ENCODE measurements around the gene ARHGAP15. TPM values are rescaled to one million over a fixed set of nuclear protein-coding genes. Genes with fewer than 3 reads are reported as not detected.

The ARHGAP15 gene
- polyA plus RNA-seq, 2 donors = 0.69 to 1.1 TPM

DNA sequence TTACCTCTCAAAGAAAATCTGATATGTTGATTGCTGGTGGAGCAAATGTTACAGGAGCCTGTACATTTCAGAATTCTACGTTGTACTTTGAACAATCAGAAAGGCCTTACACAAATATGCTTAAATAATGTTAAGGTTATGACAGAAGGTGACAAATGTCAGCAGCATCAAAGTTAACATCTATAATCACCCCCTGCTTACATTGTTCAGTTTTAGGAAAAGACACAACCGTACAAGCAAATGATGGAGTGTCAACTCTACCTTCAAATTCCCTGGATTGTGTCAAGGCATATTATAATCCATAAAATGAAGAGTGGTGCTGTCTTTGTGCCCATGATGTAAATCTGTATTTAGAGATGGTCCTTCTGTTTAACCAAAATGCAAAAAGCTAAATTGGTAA, 465.5 kb downstream of the ARHGAP15 start:
- Histone ChIP-seq H3K4me1 (ENCODE audit: control insufficient read depth in 2 of 2, insufficient read depth in 2 of 2, low read length in 1 of 2) (no peaks in the 10 kb centered on the region), H3K27me3 (ENCODE audit: control insufficient read depth in 1 of 2, insufficient read depth in 2 of 2, low read length in 2 of 2) (no peaks in the 10 kb centered on the region), H3K36me3 (ENCODE audit: control insufficient read depth in 2 of 2, insufficient read depth in 2 of 2, low read length in 1 of 2) (no peaks in the 10 kb centered on the region), H3K9me3 (ENCODE audit: control insufficient read depth in 2 of 2, insufficient read depth in 1 of 2, low read depth in 1 of 2, low read length in 1 of 2) (no peaks in the 10 kb centered on the region), H3K4me3 (ENCODE audit: low read depth in 1 of 2, low read length in 2 of 2) (no peak overlapping the region), H3K27ac (ENCODE audit: low read depth in 2 of 2, low read length in 1 of 2) (no peak overlapping the region)
- 45 to 57% methylated on average over 2 of the region's 2 CpGs for WGBS, 2 donors

- Histone ChIP-seq H3K4me1 (ENCODE audit: control insufficient read depth in 2 of 2, insufficient read depth in 2 of 2, low read length in 1 of 2) (no peaks in the 10 kb centered on the region), H3K27ac (ENCODE audit: low read depth in 2 of 2, low read length in 1 of 2) (no peak overlapping the region), H3K36me3 (ENCODE audit: control insufficient read depth in 2 of 2, insufficient read depth in 2 of 2, low read length in 1 of 2) (no peaks in the 10 kb centered on the region), H3K9me3 (ENCODE audit: control insufficient read depth in 2 of 2, insufficient read depth in 1 of 2, low read depth in 1 of 2, low read length in 1 of 2) (no peaks in the 10 kb centered on the region), H3K27me3 (ENCODE audit: control insufficient read depth in 1 of 2, insufficient read depth in 2 of 2, low read length in 2 of 2) (no peaks in the 10 kb centered on the region), H3K4me3 (ENCODE audit: low read depth in 1 of 2, low read length in 2 of 2) (no peak overlapping the region)
- 65 to 79% methylated on average over 2 of the region's 2 CpGs for WGBS, 2 donors
These were observed 470.9 kb downstream of the ARHGAP15 start for GRCh38 chr2:143600116-143600515.

- H3K27me3 ChIP-seq (ENCODE audit: control insufficient read depth in 1 of 2, insufficient read depth in 2 of 2, low read length in 2 of 2) = no peaks in the 10 kb centered on the region
- no peak overlapping the region for H3K27ac ChIP-seq (ENCODE audit: low read depth in 2 of 2, low read length in 1 of 2)
- H3K4me1 ChIP-seq (ENCODE audit: control insufficient read depth in 2 of 2, insufficient read depth in 2 of 2, low read length in 1 of 2) = no peaks in the 10 kb centered on the region
- no peaks in the 10 kb centered on the region for H3K36me3 ChIP-seq (ENCODE audit: control insufficient read depth in 2 of 2, insufficient read depth in 2 of 2, low read length in 1 of 2)
- WGBS, 2 donors = 73 to 83% methylated on average over 1 of the region's 1 CpG
- H3K9me3 ChIP-seq (ENCODE audit: control insufficient read depth in 2 of 2, insufficient read depth in 1 of 2, low read depth in 1 of 2, low read length in 1 of 2) = no peaks in the 10 kb centered on the region
- no peak overlapping the region for H3K4me3 ChIP-seq (ENCODE audit: low read depth in 1 of 2, low read length in 2 of 2)
These were observed 472.6 kb downstream of the ARHGAP15 start for GRCh38 chr2:143601828-143602227.

- no peak overlapping the region for H3K4me3 ChIP-seq (ENCODE audit: low read depth in 1 of 2, low read length in 2 of 2)
- H3K27me3 ChIP-seq (ENCODE audit: control insufficient read depth in 1 of 2, insufficient read depth in 2 of 2, low read length in 2 of 2) = no peaks in the 10 kb centered on the region
- no peaks in the 10 kb centered on the region for H3K9me3 ChIP-seq (ENCODE audit: control insufficient read depth in 2 of 2, insufficient read depth in 1 of 2, low read depth in 1 of 2, low read length in 1 of 2)
- WGBS, 2 donors = 68 to 69% methylated on average over 5 of the region's 5 CpGs
- H3K27ac ChIP-seq (ENCODE audit: low read depth in 2 of 2, low read length in 1 of 2) = no peak overlapping the region
- H3K36me3 ChIP-seq (ENCODE audit: control insufficient read depth in 2 of 2, insufficient read depth in 2 of 2, low read length in 1 of 2) = no peaks in the 10 kb centered on the region
- H3K4me1 ChIP-seq (ENCODE audit: control insufficient read depth in 2 of 2, insufficient read depth in 2 of 2, low read length in 1 of 2) = no peaks in the 10 kb centered on the region
These were observed 473.9 kb downstream of the ARHGAP15 start for GRCh38 chr2:143603035-143603655.

GRCh38 chr2:143603846-143604565, 474.8 kb downstream of the ARHGAP15 start:
- H3K36me3 ChIP-seq (ENCODE audit: control insufficient read depth in 2 of 2, insufficient read depth in 2 of 2, low read length in 1 of 2) = no peaks in the 10 kb centered on the region
- no peak overlapping the region for H3K4me3 ChIP-seq (ENCODE audit: low read depth in 1 of 2, low read length in 2 of 2)
- H3K27me3 ChIP-seq (ENCODE audit: control insufficient read depth in 1 of 2, insufficient read depth in 2 of 2, low read length in 2 of 2) = no peaks in the 10 kb centered on the region
- H3K4me1 ChIP-seq (ENCODE audit: control insufficient read depth in 2 of 2, insufficient read depth in 2 of 2, low read length in 1 of 2) = no peaks in the 10 kb centered on the region
- no peak overlapping the region for H3K27ac ChIP-seq (ENCODE audit: low read depth in 2 of 2, low read length in 1 of 2)
- H3K9me3 ChIP-seq (ENCODE audit: control insufficient read depth in 2 of 2, insufficient read depth in 1 of 2, low read depth in 1 of 2, low read length in 1 of 2) = no peaks in the 10 kb centered on the region
- WGBS, 2 donors = 59 to 69% methylated on average over 4 of the region's 4 CpGs

- no peaks in the 10 kb centered on the region for H3K27me3 ChIP-seq (ENCODE audit: control insufficient read depth in 1 of 2, insufficient read depth in 2 of 2, low read length in 2 of 2)
- no peaks in the 10 kb centered on the region for H3K9me3 ChIP-seq (ENCODE audit: control insufficient read depth in 2 of 2, insufficient read depth in 1 of 2, low read depth in 1 of 2, low read length in 1 of 2)
- H3K4me3 ChIP-seq (ENCODE audit: low read depth in 1 of 2, low read length in 2 of 2) = no peak overlapping the region
- no peak overlapping the region for H3K27ac ChIP-seq (ENCODE audit: low read depth in 2 of 2, low read length in 1 of 2)
- no peaks in the 10 kb centered on the region for H3K36me3 ChIP-seq (ENCODE audit: control insufficient read depth in 2 of 2, insufficient read depth in 2 of 2, low read length in 1 of 2)
- whole genome bisulfite sequencing, 2 donors = 80 to 86% methylated on average over 5 of the region's 5 CpGs
- H3K4me1 ChIP-seq (ENCODE audit: control insufficient read depth in 2 of 2, insufficient read depth in 2 of 2, low read length in 1 of 2) = no peaks in the 10 kb centered on the region
These were observed 475.3 kb downstream of the ARHGAP15 start for GRCh38 chr2:143604566-143604959.

GRCh38 chr2:143607231-143608062, 478.2 kb downstream of the ARHGAP15 start:
- WGBS, 2 donors = 53 to 62% methylated on average over 5 of the region's 5 CpGs
- H3K27me3 ChIP-seq (ENCODE audit: control insufficient read depth in 1 of 2, insufficient read depth in 2 of 2, low read length in 2 of 2) = no peaks in the 10 kb centered on the region
- no peak overlapping the region for H3K27ac ChIP-seq (ENCODE audit: low read depth in 2 of 2, low read length in 1 of 2)

GRCh38 chr2:143608063-143608423, 478.8 kb downstream of the ARHGAP15 start:
- Histone ChIP-seq H3K36me3 (ENCODE audit: control insufficient read depth in 2 of 2, insufficient read depth in 2 of 2, low read length in 1 of 2) (no peaks in the 10 kb centered on the region), H3K27me3 (ENCODE audit: control insufficient read depth in 1 of 2, insufficient read depth in 2 of 2, low read length in 2 of 2) (no peaks in the 10 kb centered on the region), H3K4me1 (ENCODE audit: control insufficient read depth in 2 of 2, insufficient read depth in 2 of 2, low read length in 1 of 2) (no peaks in the 10 kb centered on the region), H3K27ac (ENCODE audit: low read depth in 2 of 2, low read length in 1 of 2) (no peak overlapping the region), H3K4me3 (ENCODE audit: low read depth in 1 of 2, low read length in 2 of 2) (no peak overlapping the region), H3K9me3 (ENCODE audit: control insufficient read depth in 2 of 2, insufficient read depth in 1 of 2, low read depth in 1 of 2, low read length in 1 of 2) (no peaks in the 10 kb centered on the region)
- 63 to 78% methylated on average over 3 of the region's 3 CpGs for WGBS, 2 donors

More at GRCh38 chr2:143607231-143608062, 478.2 kb downstream of the ARHGAP15 start:
- H3K4me3 ChIP-seq (ENCODE audit: low read depth in 1 of 2, low read length in 2 of 2) = no peak overlapping the region
- no peaks in the 10 kb centered on the region for H3K36me3 ChIP-seq (ENCODE audit: control insufficient read depth in 2 of 2, insufficient read depth in 2 of 2, low read length in 1 of 2)
- no peaks in the 10 kb centered on the region for H3K9me3 ChIP-seq (ENCODE audit: control insufficient read depth in 2 of 2, insufficient read depth in 1 of 2, low read depth in 1 of 2, low read length in 1 of 2)
- no peaks in the 10 kb centered on the region for H3K4me1 ChIP-seq (ENCODE audit: control insufficient read depth in 2 of 2, insufficient read depth in 2 of 2, low read length in 1 of 2)

DNA sequence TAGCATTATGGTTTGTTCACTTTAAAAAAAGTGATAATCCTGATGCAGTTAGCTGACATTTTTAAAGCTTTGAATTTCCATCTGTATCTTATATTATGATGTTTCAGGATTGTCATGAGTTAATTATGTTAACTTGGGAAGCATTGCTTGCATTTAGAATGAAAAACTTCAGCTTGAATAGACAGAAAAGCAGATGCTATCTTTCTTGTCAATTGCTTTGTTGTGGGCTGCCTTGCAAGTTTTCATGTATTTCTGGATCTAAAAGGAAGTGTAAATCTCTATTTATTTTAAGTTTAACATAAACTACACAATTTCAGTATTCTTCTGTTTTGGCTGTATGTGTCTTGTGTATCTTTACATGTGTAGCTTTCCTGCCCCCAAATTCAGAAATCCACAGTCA, 479.5 kb downstream of the ARHGAP15 start:
- H3K9me3 ChIP-seq (ENCODE audit: control insufficient read depth in 2 of 2, insufficient read depth in 1 of 2, low read depth in 1 of 2, low read length in 1 of 2) = no peaks in the 10 kb centered on the region
- no peak overlapping the region for H3K27ac ChIP-seq (ENCODE audit: low read depth in 2 of 2, low read length in 1 of 2)
- H3K27me3 ChIP-seq (ENCODE audit: control insufficient read depth in 1 of 2, insufficient read depth in 2 of 2, low read length in 2 of 2) = no peaks in the 10 kb centered on the region
- no peaks in the 10 kb centered on the region for H3K36me3 ChIP-seq (ENCODE audit: control insufficient read depth in 2 of 2, insufficient read depth in 2 of 2, low read length in 1 of 2)
- H3K4me1 ChIP-seq (ENCODE audit: control insufficient read depth in 2 of 2, insufficient read depth in 2 of 2, low read length in 1 of 2) = no peaks in the 10 kb centered on the region
- no peak overlapping the region for H3K4me3 ChIP-seq (ENCODE audit: low read depth in 1 of 2, low read length in 2 of 2)
